Fibroblast of lung (primary cell): ENCODE results near the gene BRINP2. TPM values are rescaled to one million over a fixed set of nuclear protein-coding genes. Genes with fewer than 3 reads are reported as not detected.

ENCODE experiments used
- DNase-seq, 2 donors: peaks; one replicate each; pipeline versions ENCODE4 v3.0.0 to v3.0.0-alpha.2; 2010; ENCODE audit warnings: low read depth in 2 of 2
- H2AFZ ChIP-seq: 2 replicates; pipeline ENCODE4 v1.5.1; 2012; ENCODE audit warnings: low read length, control low read depth, inconsistent platforms
- H3K27ac ChIP-seq: 2 replicates; pipeline ENCODE4 v1.5.1; 2011; ENCODE audit warnings: low read length, control low read depth; ENCODE audit not compliant: insufficient read depth
- H3K27me3 ChIP-seq: 2 replicates; pipeline ENCODE4 v1.5.1; 2011; ENCODE audit warnings: mild to moderate bottlenecking, low read length; ENCODE audit not compliant: control insufficient read depth, insufficient read depth
- H3K36me3 ChIP-seq: 2 replicates; pipeline ENCODE4 v1.5.1; 2011; ENCODE audit warnings: low read length; ENCODE audit not compliant: control insufficient read depth, insufficient read depth
- H3K4me1 ChIP-seq: 2 replicates; pipeline ENCODE4 v1.5.1; 2011; ENCODE audit warnings: low read length; ENCODE audit not compliant: control insufficient read depth, insufficient read depth; ENCODE audit errors: extremely low read depth
- H3K4me2 ChIP-seq: 2 replicates; pipeline ENCODE4 v1.5.1; 2011; ENCODE audit warnings: low read length, control low read depth; ENCODE audit not compliant: insufficient read depth; ENCODE audit errors: extremely low read depth
- H3K4me3 ChIP-seq, 4 experiments: fragments of 200-600 bp in 1 of 4; sonication (generic) in 1 of 4; replicated peaks in 1 of 4; 2 replicates each; pipeline ENCODE4 v1.5.1; 2011 to 2016; ENCODE audit warnings: low read length in 4 of 4, low read depth in 3 of 4, mild to moderate bottlenecking in 3 of 4, control low read depth in 2 of 4, inconsistent platforms in 1 of 4, mixed read lengths in 1 of 4; ENCODE audit not compliant: insufficient read depth in 1 of 4; ENCODE audit errors: control extremely low read depth in 1 of 4
- H3K79me2 ChIP-seq: 2 replicates; pipeline ENCODE4 v1.5.1; 2012; ENCODE audit warnings: mild to moderate bottlenecking, low read length, inconsistent platforms; ENCODE audit not compliant: control insufficient read depth, insufficient read depth
- H3K9ac ChIP-seq: 2 replicates; pipeline ENCODE4 v1.5.1; 2011; ENCODE audit warnings: mild to moderate bottlenecking, low read length, control low read depth; ENCODE audit not compliant: insufficient read depth
- H3K9me3 ChIP-seq: 2 replicates; pipeline ENCODE4 v1.5.1; 2012; ENCODE audit warnings: low read depth, low read length; ENCODE audit not compliant: control insufficient read depth, insufficient read depth
- H4K20me1 ChIP-seq: 2 replicates; pipeline ENCODE4 v1.5.1; 2011; ENCODE audit warnings: low read length; ENCODE audit not compliant: control insufficient read depth, insufficient read depth; ENCODE audit errors: extremely low read depth
- EZH2 ChIP-seq: IDR thresholded peaks from 2 replicates; pipeline ENCODE4 v1.5.1; 2012; ENCODE audit warnings: low read length, control low read depth, mild to moderate bottlenecking; ENCODE audit errors: missing control alignments
- polyA plus RNA-seq, 2 donors: library from polyadenylated mRNA; depleted of rRNA in 1 of 2; stranded (reverse) in 1 of 2; unstranded in 1 of 2; fragments of >200 nt; gene quantifications; 2 replicates each; pipeline ENCODE4 v1.2.1, GENCODE V29; 2011 to 2012; ENCODE audit warnings: missing spikeins in 1 of 2
- total RNA-seq: library from RNA; depleted of rRNA; stranded (reverse); fragments of >200 nt; gene quantifications from 2 replicates; pipeline ENCODE4 v1.2.1, GENCODE V29; 2014
- TF ChIP-seq, protein P1 (sequence below), 2 donors: IDR thresholded peaks in 1 of 2; conservative IDR thresholded peaks in 1 of 2; 1 replicate in 1 of 2; 2 replicates in 1 of 2; pipeline ENCODE4 v1.5.1; 2011 to 2012; ENCODE audit warnings: low read length in 2 of 2, control low read depth in 1 of 2, inconsistent platforms in 1 of 2, low read depth in 1 of 2, mild to moderate bottlenecking in 1 of 2

BRINP2 gene
- total and polyA plus RNA-seq, 2 donors (not counting 1 experiment from before 2014, with no cell fraction given): under 0.01 to 0.02 TPM

DNA sequence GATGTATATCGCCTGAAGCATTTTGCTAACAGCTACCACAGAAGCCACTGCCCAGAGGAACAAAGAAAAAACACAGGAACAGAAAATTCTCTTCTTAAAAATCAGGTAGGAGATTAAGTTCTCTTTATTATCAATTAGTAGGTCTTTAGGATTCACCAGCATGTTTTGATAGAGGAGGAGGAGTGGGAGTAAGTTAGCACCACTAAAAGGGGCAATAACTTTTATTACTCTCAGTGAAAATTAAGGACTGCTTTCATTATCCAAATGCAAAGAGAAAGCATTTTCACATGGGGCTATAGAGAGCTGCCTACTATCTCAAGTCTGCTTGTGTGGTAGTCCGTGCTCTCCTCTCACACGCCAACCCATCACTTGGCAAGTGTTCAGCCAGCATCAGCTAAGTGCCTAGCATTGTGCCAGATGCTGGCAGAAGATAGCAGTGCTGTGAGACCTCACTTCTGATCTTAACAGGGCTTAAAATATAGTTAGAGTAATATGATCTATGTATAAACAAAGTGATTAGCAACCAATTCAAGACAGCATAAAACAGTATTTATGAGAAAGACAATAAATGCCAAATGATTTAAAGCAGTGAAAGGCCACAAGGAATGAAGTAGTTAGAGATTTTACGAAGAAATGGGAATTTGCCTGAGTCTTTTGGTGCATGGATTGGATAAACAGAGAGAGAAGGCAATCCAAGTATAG lies 46.0 kb upstream of the BRINP2 start:
- no peaks in the 10 kb centered on the region for H3K79me2 ChIP-seq
- no peaks in the 10 kb centered on the region for H3K27me3 ChIP-seq
- TF ChIP-seq, protein P1, sequence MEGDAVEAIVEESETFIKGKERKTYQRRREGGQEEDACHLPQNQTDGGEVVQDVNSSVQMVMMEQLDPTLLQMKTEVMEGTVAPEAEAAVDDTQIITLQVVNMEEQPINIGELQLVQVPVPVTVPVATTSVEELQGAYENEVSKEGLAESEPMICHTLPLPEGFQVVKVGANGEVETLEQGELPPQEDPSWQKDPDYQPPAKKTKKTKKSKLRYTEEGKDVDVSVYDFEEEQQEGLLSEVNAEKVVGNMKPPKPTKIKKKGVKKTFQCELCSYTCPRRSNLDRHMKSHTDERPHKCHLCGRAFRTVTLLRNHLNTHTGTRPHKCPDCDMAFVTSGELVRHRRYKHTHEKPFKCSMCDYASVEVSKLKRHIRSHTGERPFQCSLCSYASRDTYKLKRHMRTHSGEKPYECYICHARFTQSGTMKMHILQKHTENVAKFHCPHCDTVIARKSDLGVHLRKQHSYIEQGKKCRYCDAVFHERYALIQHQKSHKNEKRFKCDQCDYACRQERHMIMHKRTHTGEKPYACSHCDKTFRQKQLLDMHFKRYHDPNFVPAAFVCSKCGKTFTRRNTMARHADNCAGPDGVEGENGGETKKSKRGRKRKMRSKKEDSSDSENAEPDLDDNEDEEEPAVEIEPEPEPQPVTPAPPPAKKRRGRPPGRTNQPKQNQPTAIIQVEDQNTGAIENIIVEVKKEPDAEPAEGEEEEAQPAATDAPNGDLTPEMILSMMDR (conservative IDR thresholded peaks at IDR 0.05 in 1 of 2, IDR thresholded peaks at IDR 0.05 in 1 of 2; ENCODE audit: low read depth in 1 of 2, low read length in 2 of 2): no peak
- H4K20me1 ChIP-seq: no peaks in the 10 kb centered on the region
- no peaks in the 10 kb centered on the region for H3K9me3 ChIP-seq
- no peak overlapping the region for H3K27ac ChIP-seq
- no peaks in the 10 kb centered on the region for H3K36me3 ChIP-seq
- H3K9ac ChIP-seq: no peak overlapping the region
- H2AFZ ChIP-seq: no peak overlapping the region
- no peak overlapping the region for H3K4me2 ChIP-seq
- DNase-seq: no peak
- H3K4me3 ChIP-seq: no peak overlapping the region
- H3K4me1 ChIP-seq: no peaks in the 10 kb centered on the region

DNA sequence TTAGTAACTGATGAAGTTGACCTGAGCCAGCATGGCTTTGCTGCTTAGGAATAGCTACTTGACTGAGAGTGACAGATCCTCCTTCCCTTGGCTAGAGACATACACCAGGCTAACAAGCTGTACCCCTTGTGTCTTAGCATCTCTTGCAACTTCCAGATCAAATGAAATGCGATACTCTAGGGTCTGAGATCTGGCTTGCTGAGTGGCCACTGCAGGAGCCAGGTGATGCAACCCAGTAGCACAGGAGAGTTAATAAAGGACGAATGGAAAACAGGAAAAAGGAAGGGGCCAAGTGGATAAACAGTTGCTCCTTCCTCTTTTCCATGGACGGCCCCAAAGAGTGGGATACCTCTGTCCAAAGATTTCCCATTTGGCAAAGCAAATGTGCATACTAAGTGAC lies 44.5 kb upstream of the BRINP2 start:
- TF ChIP-seq, protein P1 (conservative IDR thresholded peaks at IDR 0.05 in 1 of 2, IDR thresholded peaks at IDR 0.05 in 1 of 2; ENCODE audit: low read depth in 1 of 2, low read length in 2 of 2): no peak
- no peak for TF ChIP-seq EZH2
- Histone ChIP-seq H3K9me3 (no peaks in the 10 kb centered on the region), H3K27me3 (no peaks in the 10 kb centered on the region), H2AFZ (no peak overlapping the region), H4K20me1 (no peaks in the 10 kb centered on the region), H3K4me3 (no peak overlapping the region), H3K4me2 (no peak overlapping the region), H3K36me3 (no peaks in the 10 kb centered on the region), H3K79me2 (no peaks in the 10 kb centered on the region), H3K27ac (no peak overlapping the region), H3K9ac (no peak overlapping the region), H3K4me1 (no peaks in the 10 kb centered on the region)
- DNase-seq: no peak

DNA sequence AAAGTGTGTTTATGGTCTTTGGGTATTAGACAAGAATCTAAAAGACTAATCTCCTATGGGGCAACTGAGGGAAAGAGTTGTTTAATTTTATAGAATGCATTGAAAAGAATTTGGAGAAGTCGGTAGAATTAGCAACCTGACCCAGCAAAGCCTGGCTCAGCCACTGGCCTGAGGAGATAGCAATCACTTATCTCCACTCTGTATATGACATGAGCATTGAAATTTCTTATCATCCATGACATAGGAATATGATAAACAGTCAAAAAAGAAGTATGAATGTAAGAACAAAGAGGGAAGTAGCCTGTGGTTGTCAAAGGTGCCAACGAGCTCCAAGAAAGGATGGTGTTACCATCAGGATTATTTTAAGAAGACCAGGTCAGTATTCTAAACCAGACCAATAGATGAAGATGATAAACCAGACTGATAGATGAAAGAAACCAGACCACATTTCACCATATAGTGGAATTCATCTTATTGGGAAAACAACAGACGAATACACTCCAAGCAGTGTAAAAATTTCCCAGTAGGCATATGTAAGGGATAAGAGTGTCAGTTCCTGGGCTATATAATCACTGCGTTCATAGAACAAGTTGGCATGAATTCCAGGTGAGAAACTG lies 42.0 kb upstream of the BRINP2 start:
- no peaks in the 10 kb centered on the region for H4K20me1 ChIP-seq
- H3K9me3 ChIP-seq: no peaks in the 10 kb centered on the region
- no peak for TF ChIP-seq EZH2
- TF ChIP-seq, protein P1 (conservative IDR thresholded peaks at IDR 0.05 in 1 of 2, IDR thresholded peaks at IDR 0.05 in 1 of 2; ENCODE audit: low read depth in 1 of 2, low read length in 2 of 2): no peak
- H3K4me1 ChIP-seq: no peaks in the 10 kb centered on the region
- no peak for DNase-seq
- no peak overlapping the region for H3K4me3 ChIP-seq
- no peak overlapping the region for H3K9ac ChIP-seq
- no peak overlapping the region for H3K27ac ChIP-seq
- no peak overlapping the region for H2AFZ ChIP-seq
- no peaks in the 10 kb centered on the region for H3K79me2 ChIP-seq
- H3K36me3 ChIP-seq: no peaks in the 10 kb centered on the region
- no peak overlapping the region for H3K4me2 ChIP-seq
- no peaks in the 10 kb centered on the region for H3K27me3 ChIP-seq
